Activated B cell treated with CpG ODN at 0.5 μM for 24 hours (primary cell): ENCODE measurements around the gene KCNK1. TPM values are rescaled to one million over a fixed set of nuclear protein-coding genes. Genes with fewer than 3 reads are reported as not detected.

Experiments
- ATAC-seq: fragments of 200-7000 bp; cut with Tn5 transposase; one replicate; pipeline ENCODE4 v1.10.0; 2021; ENCODE audit warnings: low read depth, mild to moderate bottlenecking, moderate library complexity
- CTCF ChIA-PET: fragments of 350-600 bp; sonication (Branson Sonifier 250); formaldehyde crosslinking; loops from one replicate; lab custom pipeline; 2021; ENCODE audit warnings: antibody characterized with exemption; lab: Charles Lee
- POLR2A ChIA-PET: fragments of 350-600 bp; sonication (Branson Sonifier 250); formaldehyde crosslinking; loops from one replicate; lab custom pipeline; 2021; ENCODE audit warnings: antibody characterized with exemption; lab: Charles Lee
- DNase-seq: peaks from one replicate; pipeline ENCODE4 v3.0.0; 2022
- H3K27ac Mint-ChIP-seq: one replicate; pipeline ENCODE4 v1.8.0; 2020; ENCODE audit warnings: mixed read lengths
- H3K27me3 Mint-ChIP-seq: one replicate; pipeline ENCODE4 v1.8.0; 2021; ENCODE audit warnings: mixed read lengths
- H3K36me3 Mint-ChIP-seq: one replicate; pipeline ENCODE4 v1.8.0; 2021; ENCODE audit warnings: low read depth, mixed read lengths
- H3K4me1 Mint-ChIP-seq: one replicate; pipeline ENCODE4 v1.8.0; 2021; ENCODE audit warnings: mixed read lengths
- H3K4me3 Mint-ChIP-seq: one replicate; pipeline ENCODE4 v1.8.0; 2020; ENCODE audit warnings: mild to moderate bottlenecking, mixed read lengths
- H3K9me3 Mint-ChIP-seq: one replicate; pipeline ENCODE4 v1.8.0; 2020; ENCODE audit warnings: mixed read lengths
- intact Hi-C: fragments of 100-400 bp; cut with micrococcal nuclease; formaldehyde crosslinking; loops from one replicate; pipeline ENCODE4 v1.15.1; 2024
- total RNA-seq: library from RNA; stranded (reverse); gene quantifications from 2 replicates; pipeline ENCODE4 v1.2.3, GENCODE V29; 2022
- TF ChIP-seq, protein P1 (sequence below): fragments of 200-600 bp; IDR thresholded peaks from one replicate; pipeline ENCODE4 v1.8.0; 2022; ENCODE audit warnings: antibody characterized with exemption, mild to moderate bottlenecking

The KCNK1 gene
- total RNA-seq, 1 donor from 2014 or later: not detected

- peaks cover 27% of the 10 kb centered on the region for H3K27me3 Mint-ChIP-seq
- POLR2A ChIA-PET: no interaction called here
- no peaks in the 10 kb centered on the region for H3K36me3 Mint-ChIP-seq
- no peaks in the 10 kb centered on the region for H3K4me1 Mint-ChIP-seq
- H3K4me3 Mint-ChIP-seq: no peak overlapping the region
- ATAC-seq (no peak), DNase-seq (no peak)
- CTCF ChIA-PET: no interaction called here
- no peaks in the 10 kb centered on the region for H3K9me3 Mint-ChIP-seq
- H3K27ac Mint-ChIP-seq: no peak overlapping the region
- TF ChIP-seq, protein P1, sequence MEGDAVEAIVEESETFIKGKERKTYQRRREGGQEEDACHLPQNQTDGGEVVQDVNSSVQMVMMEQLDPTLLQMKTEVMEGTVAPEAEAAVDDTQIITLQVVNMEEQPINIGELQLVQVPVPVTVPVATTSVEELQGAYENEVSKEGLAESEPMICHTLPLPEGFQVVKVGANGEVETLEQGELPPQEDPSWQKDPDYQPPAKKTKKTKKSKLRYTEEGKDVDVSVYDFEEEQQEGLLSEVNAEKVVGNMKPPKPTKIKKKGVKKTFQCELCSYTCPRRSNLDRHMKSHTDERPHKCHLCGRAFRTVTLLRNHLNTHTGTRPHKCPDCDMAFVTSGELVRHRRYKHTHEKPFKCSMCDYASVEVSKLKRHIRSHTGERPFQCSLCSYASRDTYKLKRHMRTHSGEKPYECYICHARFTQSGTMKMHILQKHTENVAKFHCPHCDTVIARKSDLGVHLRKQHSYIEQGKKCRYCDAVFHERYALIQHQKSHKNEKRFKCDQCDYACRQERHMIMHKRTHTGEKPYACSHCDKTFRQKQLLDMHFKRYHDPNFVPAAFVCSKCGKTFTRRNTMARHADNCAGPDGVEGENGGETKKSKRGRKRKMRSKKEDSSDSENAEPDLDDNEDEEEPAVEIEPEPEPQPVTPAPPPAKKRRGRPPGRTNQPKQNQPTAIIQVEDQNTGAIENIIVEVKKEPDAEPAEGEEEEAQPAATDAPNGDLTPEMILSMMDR: no peak
- intact Hi-C loops: no loop called here
Observed at GRCh38 chr1:233620065-233620464, 6.2 kb downstream of the KCNK1 start.

- peaks cover 12% of the 10 kb centered on the region for H3K27me3 Mint-ChIP-seq
- intact Hi-C loops: no loop called here
- CTCF ChIA-PET: no interaction called here
- ATAC-seq (no peak), DNase-seq (no peak)
- POLR2A ChIA-PET: no interaction called here
- TF ChIP-seq, protein P1: no peak
- no peak overlapping the region for H3K4me3 Mint-ChIP-seq
- H3K9me3 Mint-ChIP-seq: no peaks in the 10 kb centered on the region
- no peak overlapping the region for H3K27ac Mint-ChIP-seq
- no peaks in the 10 kb centered on the region for H3K36me3 Mint-ChIP-seq
- H3K4me1 Mint-ChIP-seq: no peaks in the 10 kb centered on the region
Observed at GRCh38 chr1:233621923-233622322, 8.0 kb downstream of the KCNK1 start.

DNA sequence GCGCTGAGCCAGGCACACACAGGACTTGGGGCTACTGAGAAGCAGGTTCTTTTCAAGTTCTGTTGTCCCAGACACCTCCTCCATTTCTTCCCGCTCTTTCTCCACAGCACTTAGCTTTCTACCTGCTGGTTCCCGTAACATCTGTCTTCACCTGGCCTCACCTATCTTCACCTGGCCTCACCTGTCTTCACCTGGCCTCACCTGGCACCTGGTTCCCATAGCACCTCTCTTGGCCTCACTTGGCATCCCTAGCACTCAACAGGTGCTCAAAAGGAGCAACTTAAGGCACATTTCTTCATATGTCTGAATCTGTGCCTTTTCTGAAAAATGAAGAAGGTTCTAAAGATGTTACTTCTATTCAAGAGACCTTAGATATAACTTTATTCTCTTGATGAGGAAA lies 10.4 kb downstream of the KCNK1 start:
- ChIA-PET CTCF (no interaction called here), POLR2A (no interaction called here)
- ATAC-seq (no peak), DNase-seq (no peak)
- H3K27ac Mint-ChIP-seq: no peak overlapping the region
- intact Hi-C loops: no loop called here
- H3K4me1 Mint-ChIP-seq: no peaks in the 10 kb centered on the region
- peaks cover 6% of the 10 kb centered on the region for H3K27me3 Mint-ChIP-seq
- H3K9me3 Mint-ChIP-seq: no peaks in the 10 kb centered on the region
- no peaks in the 10 kb centered on the region for H3K36me3 Mint-ChIP-seq
- TF ChIP-seq, protein P1: no peak
- H3K4me3 Mint-ChIP-seq: no peak overlapping the region

- TF ChIP-seq, protein P1: no peak
- H3K36me3 Mint-ChIP-seq: no peaks in the 10 kb centered on the region
- no peaks in the 10 kb centered on the region for H3K9me3 Mint-ChIP-seq
- DNase-seq (no peak), ATAC-seq (no peak)
- no peak overlapping the region for H3K27ac Mint-ChIP-seq
- POLR2A ChIA-PET: no interaction called here
- H3K4me3 Mint-ChIP-seq: no peak overlapping the region
- H3K4me1 Mint-ChIP-seq: no peaks in the 10 kb centered on the region
- CTCF ChIA-PET: no interaction called here
- intact Hi-C loops: no loop called here
- peaks cover 6% of the 10 kb centered on the region for H3K27me3 Mint-ChIP-seq
Observed at GRCh38 chr1:233625087-233625486, 11.2 kb downstream of the KCNK1 start.

DNA sequence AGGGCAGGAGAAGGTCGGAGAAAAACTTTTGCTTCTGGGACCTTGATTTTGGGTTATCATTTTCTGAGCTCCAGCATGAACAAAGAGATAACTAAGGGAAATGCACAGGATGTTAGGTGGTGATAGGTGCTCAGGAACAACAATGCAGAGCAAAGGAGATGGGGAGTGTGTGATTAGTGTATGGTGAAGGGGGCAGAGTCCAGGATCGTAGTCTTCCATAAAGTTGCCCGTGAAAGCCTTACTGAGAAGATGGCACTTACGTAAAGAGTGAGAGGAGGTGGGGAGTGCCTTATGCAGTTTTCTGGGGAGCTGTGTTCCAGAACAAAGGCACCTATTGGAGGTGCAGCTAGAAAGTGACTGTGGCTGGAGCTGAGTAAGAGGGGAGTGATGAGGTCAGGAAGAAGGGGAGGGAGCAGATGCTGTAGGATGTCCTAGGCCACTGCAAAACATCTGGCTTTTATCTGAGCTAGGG lies 11.6 kb downstream of the KCNK1 start:
- Mint-ChIP-seq H3K9me3 (no peaks in the 10 kb centered on the region), H3K36me3 (no peaks in the 10 kb centered on the region), H3K4me1 (no peaks in the 10 kb centered on the region), H3K27me3 (peaks cover 6% of the 10 kb centered on the region), H3K4me3 (no peak overlapping the region), H3K27ac (no peak overlapping the region)
- TF ChIP-seq, protein P1: no peak
- ATAC-seq (no peak), DNase-seq (no peak)
- CTCF ChIA-PET: no interaction called here
- intact Hi-C loops: no loop called here
- POLR2A ChIA-PET: no interaction called here
